GM12891 (cell line): ENCODE data around the gene SNX1. TPM values are rescaled to one million over a fixed set of nuclear protein-coding genes. Genes with fewer than 3 reads are reported as not detected.

ENCODE experiments used
- DNase-seq: peaks from one replicate; pipeline ENCODE4 v3.0.0; 2011; ENCODE audit warnings: low spot score; ENCODE audit not compliant: insufficient read length
- FAIRE-seq: peaks from 2 replicates; lab custom pipeline; 2011; peaks lifted over from hg19 to GRCh38; lab: Jason Lieb, UNC
- PAX5 ChIP-seq: IDR thresholded peaks from 2 replicates; pipeline ENCODE4 v1.6.1; 2011; ENCODE audit warnings: low read length, moderate library complexity, mild to moderate bottlenecking; ENCODE audit not compliant: insufficient read depth, severe bottlenecking
- POLR2A ChIP-seq: IDR thresholded peaks from 2 replicates; pipeline ENCODE4 v1.6.1; 2011; ENCODE audit warnings: low read depth, low read length, control low read depth
- POLR2AphosphoS5 ChIP-seq: IDR thresholded peaks from 2 replicates; pipeline ENCODE4 v1.6.1; 2011; ENCODE audit warnings: low read depth, low read length, control low read depth
- POU2F2 ChIP-seq: IDR thresholded peaks from 2 replicates; pipeline ENCODE4 v1.6.1; 2011; ENCODE audit warnings: low read depth, mild to moderate bottlenecking, control low read depth, low read length, moderate library complexity
- SPI1 ChIP-seq: IDR thresholded peaks from 2 replicates; pipeline ENCODE4 v1.6.1; 2011; ENCODE audit warnings: low read depth, low read length, control low read depth
- TAF1 ChIP-seq: IDR thresholded peaks from 2 replicates; pipeline ENCODE4 v1.6.1; 2011; ENCODE audit warnings: low read depth, low read length, control low read depth
- polyA plus RNA-seq: library from polyadenylated mRNA; unstranded; fragments of >200 nt; gene quantifications from one replicate; pipeline ENCODE4 v1.2.1, GENCODE V29; 2012; ENCODE audit warnings: low read depth, missing spikeins, inconsistent platforms; ENCODE audit not compliant: missing spikeins

SNX1 gene, protein sequence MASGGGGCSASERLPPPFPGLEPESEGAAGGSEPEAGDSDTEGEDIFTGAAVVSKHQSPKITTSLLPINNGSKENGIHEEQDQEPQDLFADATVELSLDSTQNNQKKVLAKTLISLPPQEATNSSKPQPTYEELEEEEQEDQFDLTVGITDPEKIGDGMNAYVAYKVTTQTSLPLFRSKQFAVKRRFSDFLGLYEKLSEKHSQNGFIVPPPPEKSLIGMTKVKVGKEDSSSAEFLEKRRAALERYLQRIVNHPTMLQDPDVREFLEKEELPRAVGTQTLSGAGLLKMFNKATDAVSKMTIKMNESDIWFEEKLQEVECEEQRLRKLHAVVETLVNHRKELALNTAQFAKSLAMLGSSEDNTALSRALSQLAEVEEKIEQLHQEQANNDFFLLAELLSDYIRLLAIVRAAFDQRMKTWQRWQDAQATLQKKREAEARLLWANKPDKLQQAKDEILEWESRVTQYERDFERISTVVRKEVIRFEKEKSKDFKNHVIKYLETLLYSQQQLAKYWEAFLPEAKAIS
- polyA plus RNA-seq = 63.0 TPM

DNA sequence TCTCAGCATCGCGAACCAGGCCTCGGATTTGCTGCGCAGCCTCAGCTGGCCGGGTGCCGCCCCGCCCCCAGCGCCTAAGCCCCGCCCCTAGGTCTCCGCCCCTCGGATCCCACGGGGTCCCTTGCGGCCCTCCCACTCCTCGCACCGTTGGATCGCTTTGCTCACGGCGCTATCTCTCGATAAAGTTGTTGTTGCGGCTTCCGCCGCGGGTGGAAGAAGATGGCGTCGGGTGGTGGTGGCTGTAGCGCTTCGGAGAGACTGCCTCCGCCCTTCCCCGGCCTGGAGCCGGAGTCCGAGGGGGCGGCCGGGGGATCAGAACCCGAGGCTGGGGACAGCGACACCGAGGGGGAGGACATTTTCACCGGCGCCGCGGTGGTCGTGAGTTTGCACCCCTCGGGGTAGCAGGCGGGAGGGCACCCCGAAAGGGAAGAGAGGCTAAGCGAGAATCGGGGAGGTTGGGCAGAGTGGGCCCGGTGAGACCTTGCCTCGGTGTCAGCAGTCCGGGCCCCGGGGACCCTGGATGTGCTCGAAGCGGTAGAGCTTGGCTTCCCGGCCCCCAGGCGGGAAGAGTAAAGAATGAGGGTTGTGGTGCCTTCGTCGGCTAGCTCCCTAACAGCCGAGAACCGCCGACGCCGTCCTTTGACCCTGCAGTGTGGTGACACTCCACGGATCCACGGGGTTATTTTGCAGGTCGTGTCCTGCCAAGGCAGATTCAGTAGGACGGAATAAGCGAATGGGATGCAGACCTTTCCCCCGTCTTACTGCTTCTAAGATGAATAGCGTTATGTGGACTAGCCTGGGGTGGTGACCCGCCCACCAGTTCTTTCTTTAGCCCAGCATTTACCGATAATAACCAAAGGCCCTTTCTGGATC lies at the start of gene SNX1:
Gene SNX1 (plus strand): TSS at position 188 of the 873 bp plus-strand sequence. CDS start 32 bp downstream, at position 220.
- peak; percentile 92 for FAIRE-seq
- TF ChIP-seq TAF1 (peak; percentile 98), POLR2A (peak; percentile 83), POU2F2 (peak; percentile 77; the same call in 1 of the 2 replicates), POLR2AphosphoS5 (peak; percentile 75; the same call in 1 of the 2 replicates), PAX5 (peak; percentile 63), SPI1 (no peak)
- DNase-seq = peak; percentile 74

GRCh38 chr15:64046421-64047153 lies 49.2 kb upstream of the SNX1 start, which contains the start of gene DAPK2:
DAPK2 (minus strand) TSS chr15:64046485; CDS start chr15:64040261, 6,224 bp downstream.
- FAIRE-seq = peak; percentile 33
- TF ChIP-seq POLR2AphosphoS5 (no peak), PAX5 (no peak), POLR2A (no peak), SPI1 (no peak), POU2F2 (no peak), TAF1 (no peak)
- DNase-seq = peak; percentile 86

DNA sequence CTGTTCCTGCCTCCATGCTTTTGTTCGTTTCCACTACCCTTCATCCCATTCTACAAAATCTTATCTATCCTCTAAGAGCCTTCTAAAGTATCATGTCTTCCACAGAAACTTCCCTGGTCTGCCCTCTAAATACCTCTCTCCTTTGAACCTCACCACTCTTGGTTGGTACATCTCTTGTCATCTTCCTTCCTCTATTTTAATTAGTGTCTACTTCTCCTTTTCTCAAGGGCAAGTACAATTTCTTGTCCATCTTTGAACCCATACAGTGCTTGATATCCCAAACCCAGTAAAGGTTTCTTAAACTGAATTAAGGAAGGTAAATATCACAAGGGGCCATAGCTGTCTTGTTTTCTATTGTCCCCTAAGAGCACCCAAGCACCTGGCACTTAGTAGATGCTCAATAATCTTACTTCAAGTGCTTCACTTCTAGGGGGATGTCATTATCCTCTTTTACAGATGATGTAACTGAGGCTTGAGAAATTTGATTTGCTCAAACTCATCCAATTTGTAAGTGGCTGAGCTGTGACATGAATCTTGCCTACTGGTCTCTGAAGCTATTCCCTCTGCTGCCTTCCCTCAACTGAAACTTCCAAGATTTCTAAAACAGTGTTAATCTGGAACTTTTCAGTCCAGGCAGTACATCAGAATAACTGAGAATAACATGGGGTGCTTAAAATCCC lies 46.9 kb upstream of the SNX1 start:
- TF ChIP-seq PAX5 (no peak), POLR2A (no peak), POLR2AphosphoS5 (no peak)
- FAIRE-seq = no peak

DNA sequence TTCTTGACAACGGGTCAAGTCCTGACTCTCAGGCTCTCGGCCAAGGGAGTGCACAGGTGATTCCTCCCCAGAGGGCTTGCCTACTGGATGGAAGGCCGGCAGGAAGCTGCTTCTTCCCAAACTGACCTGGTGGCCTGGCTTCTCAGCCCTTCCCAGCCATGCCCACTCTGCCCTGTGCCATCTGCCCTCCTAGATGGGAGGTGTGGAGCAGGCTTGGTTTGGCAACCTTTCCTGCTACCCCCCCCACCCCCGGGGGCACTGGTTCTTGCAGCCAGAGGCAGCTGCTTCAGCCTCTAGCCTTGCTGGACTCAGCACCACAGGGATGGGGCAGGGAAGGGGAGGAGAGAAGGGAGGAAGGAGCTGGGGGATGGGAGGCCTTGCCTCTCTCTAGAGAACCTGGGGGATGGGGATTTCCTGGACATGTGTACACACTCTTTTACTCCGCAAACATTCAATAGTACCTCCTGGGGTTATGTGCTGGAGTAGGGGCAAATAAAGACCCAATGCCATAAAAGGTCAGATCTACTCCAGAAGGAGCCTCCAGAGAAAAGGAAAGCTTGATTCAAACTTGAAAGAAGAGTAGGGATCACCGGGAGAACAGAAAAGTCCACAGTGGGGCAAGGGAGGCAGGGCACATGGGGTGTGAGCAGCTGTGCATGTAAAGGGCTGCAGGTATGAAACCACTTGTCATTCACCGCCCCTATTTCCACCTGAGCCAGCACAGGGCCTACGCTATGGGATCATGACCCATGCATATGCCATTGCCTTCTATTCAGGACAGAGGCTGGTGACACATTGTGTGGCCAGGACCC lies 45.3 kb upstream of the SNX1 start:
- TF ChIP-seq SPI1 (no peak), POU2F2 (no peak), TAF1 (no peak), PAX5 (no peak), POLR2A (no peak), POLR2AphosphoS5 (no peak)
- FAIRE-seq (no peak), DNase-seq (no peak)

More for the DNA sequence above, 46.9 kb upstream of the SNX1 start:
- DNase-seq = no peak

GRCh38 chr15:64051093-64051402 lies 44.7 kb upstream of the SNX1 start:
- FAIRE-seq (no peak), DNase-seq (no peak)

GRCh38 chr15:64051407-64052259 lies 44.1 kb upstream of the SNX1 start:
- TF ChIP-seq PAX5 (no peak), POLR2A (no peak), SPI1 (no peak), POU2F2 (no peak), TAF1 (no peak), POLR2AphosphoS5 (no peak)
- FAIRE-seq (no peak), DNase-seq (no peak)

More at GRCh38 chr15:64051093-64051402, 44.7 kb upstream of the SNX1 start:
- TF ChIP-seq TAF1 (no peak), POLR2A (no peak), PAX5 (no peak), SPI1 (no peak), POLR2AphosphoS5 (no peak), POU2F2 (no peak)
